HTERT RPE-1 (cell line): ENCODE measurements around the gene GIT2.
"Not testable (repeated sequence)": the region's sequence is repeated elsewhere in the genome, so short reads cannot be mapped to it uniquely, and the experiment has no call there.

ENCODE experiments used
- in situ Hi-C: fragments of 300-500 bp; cut with MboI; formaldehyde crosslinking; loops from 4 replicates; pipeline ENCODE4 v1.14.3; 2020; ENCODE audit warnings: low sequenced_read_pairs

Gene GIT2

GRCh38 chr12:109896188-109896587 is 100.0 kb downstream of the GIT2 start:
- in situ Hi-C loops, result no loop called here

DNA sequence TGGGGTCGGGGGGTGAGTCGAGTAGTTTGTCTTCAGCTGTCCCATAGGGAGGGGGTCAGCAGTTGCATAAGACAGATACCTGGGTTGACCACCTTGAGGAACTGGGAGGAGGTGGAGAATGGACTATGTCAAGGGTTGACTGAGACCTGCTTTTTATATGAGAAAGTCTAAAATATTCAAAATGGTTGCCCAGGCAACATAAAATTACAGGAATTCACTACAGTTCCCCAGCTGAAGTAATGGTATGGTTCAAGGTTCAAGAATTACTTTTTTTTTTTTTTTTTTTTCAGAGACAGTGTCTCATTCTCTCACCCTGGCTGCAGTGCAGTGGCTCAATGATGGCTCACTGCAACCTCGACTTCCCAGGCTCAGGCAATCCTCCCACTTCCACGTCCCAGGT is 101.2 kb downstream of the GIT2 start:
- in situ Hi-C loops, result no loop called here

DNA sequence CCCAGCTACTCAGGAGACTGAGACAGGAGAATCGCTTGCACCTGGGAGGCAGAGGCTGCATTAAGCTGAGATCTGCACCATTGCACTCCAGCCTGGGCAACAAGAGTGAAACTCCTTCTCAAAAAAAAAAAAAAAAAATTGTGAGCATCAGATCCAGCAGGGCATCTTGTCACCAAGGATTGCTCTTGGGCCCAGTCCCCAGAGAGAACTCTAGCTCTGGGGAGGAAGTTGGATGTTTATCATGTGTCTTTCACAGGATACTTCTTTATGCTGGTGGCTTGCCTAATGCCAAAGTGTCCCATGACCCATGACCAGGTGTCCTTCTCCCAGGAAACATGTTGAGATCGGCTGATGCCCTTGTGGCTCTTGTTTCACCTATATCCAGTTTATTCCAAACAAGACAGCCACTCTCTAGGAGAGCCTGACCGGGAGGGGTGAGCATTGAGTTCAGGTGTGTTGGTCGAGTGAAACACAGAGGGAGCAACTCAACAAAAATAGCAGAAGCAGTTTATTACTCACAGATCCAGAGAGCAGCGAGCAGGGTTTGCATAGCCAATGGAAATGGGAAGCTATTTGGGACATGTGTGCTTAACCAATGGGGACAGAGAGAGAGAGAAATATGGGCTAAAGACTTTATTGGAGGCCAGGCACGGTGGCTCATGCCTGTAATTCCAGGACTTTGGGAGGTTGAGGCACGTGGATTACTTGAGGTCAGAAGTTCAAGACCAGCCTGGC is 102.7 kb downstream of the GIT2 start:
- in situ Hi-C loops, result no loop called here

- in situ Hi-C loops, result no loop called here
Observed at GRCh38 chr12:109892748-109893147, 103.4 kb downstream of the GIT2 start.

DNA sequence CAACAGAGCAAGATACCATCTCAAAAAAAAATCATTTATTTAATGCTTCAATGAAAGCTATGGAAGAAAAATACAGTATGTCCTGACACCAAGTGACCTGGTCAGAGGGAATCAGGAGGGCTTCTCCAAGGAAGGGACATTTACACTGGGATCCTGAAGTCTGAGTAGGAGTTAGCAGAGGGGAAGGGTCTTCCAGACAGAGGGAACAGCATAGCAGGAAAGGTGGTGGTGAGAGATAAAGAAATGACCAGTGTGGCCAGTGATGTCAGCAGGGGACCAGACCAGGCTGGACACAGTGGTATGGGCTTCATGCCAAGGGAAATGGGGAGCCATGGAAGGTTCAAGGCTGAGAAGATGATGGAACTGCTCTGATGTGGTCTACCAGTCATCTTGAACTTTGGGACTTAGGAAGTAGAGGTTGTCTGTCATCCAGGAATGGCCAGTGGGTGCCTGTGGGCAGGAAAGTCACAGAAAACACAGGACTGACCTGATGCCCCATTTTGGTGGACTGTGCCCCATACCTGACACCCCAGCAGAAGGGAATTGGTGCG is 103.9 kb downstream of the GIT2 start:
- in situ Hi-C loops, result no loop called here

GRCh38 chr12:109891731-109892130 is 104.4 kb downstream of the GIT2 start:
- in situ Hi-C loops, result not testable (repeated sequence)

DNA sequence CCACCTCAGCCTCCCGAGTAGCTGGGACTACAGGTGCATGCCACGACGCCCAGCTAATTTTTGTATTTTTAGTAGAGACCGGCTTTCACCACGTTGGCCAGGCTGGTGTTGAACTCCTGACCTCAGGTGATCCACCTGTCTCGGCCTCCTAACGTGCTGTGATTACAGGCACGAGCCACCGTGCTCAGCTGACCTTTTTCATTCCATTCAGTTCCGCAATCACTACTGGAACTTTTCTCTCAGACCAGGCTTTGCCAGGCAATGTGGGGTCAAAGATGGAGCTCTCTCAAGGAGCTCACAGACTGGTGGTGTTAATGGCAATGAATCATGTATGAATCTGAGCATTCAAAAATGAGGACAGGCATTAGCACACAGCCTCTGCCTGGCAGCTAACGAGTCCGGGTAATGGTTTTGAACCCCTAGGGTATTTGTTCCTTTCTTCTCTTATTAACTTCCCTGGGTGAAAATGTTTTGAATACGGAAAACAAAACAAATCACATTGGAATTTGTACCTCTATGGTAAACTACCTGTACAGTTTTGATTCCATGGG is 105.5 kb downstream of the GIT2 start:
- in situ Hi-C loops, result no loop called here

DNA sequence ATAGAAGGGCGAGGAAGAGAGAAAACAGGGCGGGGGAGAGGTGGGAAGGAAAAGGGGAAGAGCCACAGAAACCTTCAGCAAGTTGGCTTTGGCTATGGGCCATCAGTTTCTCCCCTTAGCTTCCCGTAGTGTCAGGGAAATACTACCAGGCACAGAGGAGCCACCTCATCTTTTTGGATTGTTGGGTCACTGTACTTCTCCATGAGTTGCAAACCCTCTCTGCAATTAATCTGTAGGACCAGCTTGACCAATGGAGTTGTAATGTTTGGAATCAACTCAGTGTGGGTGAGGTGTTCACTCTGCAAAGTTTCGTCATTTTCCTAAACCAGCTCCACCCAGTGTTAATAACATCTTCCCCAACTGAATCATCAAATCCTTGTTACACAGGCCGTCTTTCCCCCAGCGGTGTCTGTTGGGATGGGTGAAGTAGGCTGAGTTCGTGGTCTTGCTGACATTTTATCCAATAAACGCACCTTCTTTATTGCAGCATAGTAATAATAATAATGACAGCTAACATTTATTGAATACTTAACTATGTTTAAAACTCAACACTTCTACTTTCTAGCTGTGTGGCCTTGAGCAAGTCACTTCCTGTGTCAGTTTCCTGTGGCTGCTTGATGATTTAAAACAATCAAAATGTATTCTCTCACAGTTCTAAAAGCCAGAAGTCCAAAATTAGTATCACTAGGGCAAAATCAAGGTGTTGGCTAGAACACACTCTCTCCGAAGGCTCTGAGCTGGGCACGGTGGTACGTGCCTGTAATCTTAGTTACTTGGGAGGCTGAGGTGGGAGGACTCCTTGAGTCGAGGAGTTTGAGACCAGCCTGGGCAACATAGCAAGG is 107.8 kb downstream of the GIT2 start:
- in situ Hi-C loops, result no loop called here

- in situ Hi-C loops, result no loop called here
Observed at GRCh38 chr12:109885616-109886015, 110.6 kb downstream of the GIT2 start.

GRCh38 chr12:109883461-109883860 is 112.7 kb downstream of the GIT2 start:
- in situ Hi-C loops, result no loop called here

- in situ Hi-C loops, result no loop called here
Observed at GRCh38 chr12:109881752-109882151, 114.4 kb downstream of the GIT2 start.

- in situ Hi-C loops, result no loop called here
Observed at GRCh38 chr12:109880938-109881337, 115.2 kb downstream of the GIT2 start.

DNA sequence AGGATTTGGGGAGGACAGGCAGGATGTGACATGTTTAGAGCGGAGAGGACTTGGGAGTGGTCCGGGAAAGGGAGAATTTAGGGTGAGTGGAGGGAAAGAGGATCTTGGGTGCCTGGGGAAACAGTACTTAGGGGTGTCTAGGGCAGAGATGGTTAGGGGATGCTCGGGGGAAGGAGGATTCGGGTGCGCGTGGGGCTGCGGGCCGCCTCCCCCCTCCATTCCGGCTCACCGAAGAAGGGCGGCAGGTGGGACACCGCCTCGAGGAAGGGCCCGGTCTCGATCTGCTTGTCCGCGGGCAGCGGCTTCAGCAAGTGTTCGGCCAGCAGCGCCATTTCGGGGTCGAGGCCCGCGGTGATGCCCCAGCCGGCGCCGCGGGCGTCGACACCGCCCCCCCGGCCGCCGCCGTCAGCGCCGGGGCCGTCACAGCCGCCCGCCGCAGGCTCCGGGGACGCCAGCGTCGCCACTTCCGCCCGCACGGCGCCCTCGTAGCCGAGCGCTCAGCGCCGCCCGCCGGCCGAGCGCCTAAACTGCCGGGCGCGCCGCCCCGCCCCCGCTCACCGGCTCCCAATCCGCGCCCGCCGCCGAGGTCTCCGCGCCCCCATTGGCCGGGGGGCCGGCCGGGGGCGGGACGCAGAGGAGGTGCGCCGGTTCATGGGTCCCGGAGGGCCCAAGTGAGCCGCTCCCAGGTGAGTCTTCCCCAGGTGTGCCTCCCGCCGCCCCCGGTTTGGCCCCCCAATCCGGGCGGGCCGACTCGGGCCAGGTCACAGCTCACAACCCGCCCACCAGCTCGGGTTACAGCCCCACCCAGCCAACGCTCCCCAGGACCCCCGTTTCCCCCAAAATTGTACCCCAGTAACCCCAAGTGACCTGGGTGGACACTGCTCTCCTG is 115.9 kb downstream of the GIT2 start, which contains the start of gene GLTP:
TSS of gene GLTP (minus strand) at position 499 of the 889 bp plus-strand sequence. CDS start at position 332, 167 bp downstream.
- in situ Hi-C loops, result no loop called here
